GM21619 (cell line): ENCODE measurements around the gene POLR1A.
A peak's percentile ranks its signal among the peaks of the same experiment; 100 is the strongest.

Source experiments
- ATAC-seq: cut with Tn5 transposase; IDR thresholded peaks from one replicate; pipeline ENCODE4 v1.9.1; 2021; ENCODE audit not compliant: unreplicated experiment

The POLR1A gene

DNA sequence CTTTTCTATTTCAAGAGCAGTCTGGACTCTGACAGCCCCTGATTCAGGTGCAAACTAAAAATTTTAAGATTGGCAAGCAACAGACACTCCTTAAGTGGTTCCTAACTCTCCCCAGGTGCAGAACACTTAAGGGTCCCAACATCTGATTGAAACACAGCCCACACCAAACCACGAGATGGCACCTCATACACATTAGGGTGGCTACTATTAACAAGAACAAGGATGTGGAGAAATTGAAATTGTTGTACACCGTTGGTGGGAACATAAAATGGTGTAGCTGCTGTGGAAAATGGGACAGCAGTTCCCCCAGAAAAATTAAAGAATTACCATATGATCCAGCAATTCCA is 82.3 kb downstream of the POLR1A start:
- ATAC-seq, result peak; percentile 20

DNA sequence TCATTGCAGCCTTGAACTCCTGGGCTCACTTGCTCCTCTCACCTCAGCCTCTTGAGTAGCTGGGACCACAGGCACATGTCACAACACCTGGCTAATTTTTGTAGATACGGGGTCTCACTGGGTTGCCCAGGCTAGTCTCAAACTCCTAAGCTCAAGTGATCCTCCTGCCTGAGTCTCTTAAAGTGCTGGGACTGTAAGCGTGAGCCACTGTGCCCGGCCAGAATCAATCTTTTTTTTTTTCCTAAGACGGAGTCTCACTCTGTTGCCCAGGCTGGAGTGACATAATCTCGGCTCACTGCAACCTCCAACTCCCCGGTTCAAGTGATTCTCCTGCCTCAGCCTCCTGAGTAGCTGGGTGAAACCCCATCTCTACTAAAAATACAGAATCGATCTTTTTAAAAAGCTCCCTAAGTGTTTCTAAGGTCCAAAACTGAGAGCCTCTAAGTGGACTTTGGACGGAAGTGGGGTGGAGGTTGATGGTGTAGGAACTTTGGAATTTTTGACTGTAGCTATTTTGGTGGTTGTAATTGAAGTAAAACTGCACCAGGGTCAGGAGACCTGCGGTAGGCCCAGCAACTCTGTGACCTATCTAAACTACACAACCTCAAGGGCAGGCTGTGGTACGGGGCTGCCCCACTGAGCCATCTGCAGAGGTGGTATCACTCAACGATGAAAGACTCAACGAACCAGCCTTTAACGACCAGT is 82.9 kb downstream of the POLR1A start:
- peak; percentile 63 for ATAC-seq

DNA sequence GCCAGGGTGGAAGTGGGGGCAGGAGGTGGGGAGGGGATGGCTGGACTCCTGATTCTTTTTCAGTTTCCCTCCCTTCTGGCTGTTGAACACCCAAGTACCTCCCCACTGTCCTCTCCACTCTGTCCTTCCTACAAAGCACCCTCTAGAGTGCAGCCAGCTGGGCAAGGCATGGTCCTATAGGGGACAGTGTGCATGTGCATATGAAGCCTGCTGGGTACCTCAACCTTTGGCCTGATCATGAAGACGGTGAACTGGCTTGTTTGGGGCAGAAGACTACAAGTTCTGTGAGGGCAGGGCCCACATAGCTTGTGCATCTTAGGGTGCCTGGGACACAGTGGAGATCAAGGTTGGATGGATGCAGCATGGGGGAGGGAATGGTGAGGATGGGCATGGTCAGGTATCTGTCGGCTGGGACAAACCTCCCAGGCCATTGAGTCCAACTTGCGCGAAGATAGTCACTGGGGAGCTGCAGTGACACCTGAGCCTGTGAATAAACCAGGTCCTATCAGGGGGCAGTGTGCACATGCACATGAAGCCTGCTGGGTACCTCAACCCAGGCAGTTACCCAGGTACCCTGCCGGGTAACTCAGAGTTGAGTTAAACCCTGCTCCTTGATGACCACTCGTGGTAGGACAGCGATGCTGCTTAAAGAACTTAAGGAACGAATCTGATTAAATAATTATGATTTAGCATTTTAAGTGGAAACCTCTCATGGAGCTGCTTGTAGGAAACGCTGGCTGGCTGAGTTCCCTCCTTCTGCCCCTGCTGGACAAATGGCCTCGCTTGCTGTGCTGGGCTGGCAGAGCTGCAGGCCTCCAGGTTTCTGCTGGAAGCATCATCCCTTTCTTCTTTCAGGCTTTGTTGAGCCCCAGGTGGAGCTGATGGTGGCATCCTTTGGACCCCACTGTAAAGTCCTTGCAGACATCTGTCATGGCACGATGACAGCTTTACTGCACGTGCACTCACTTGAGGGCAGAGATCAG is 84.0 kb downstream of the POLR1A start:
- ATAC-seq, result no peak

DNA sequence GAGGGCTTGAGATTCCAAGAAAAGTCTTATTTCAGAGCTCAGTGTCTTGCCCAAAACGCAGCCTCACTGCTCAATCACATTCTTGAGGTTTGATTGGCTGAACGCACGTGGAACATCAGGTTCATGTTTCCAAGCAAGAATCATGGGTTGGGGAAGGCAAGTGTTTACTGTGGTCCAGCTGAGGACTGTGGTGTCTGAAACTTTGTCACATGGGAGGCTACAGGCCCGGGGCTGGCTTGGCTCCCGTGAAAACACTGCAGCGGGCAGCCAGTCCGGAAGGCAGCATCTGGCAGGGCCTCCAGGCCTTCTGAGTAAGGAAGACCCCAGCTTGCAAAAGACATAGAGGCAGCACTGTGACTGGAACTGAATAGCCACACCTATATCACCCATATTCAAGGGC is 84.7 kb downstream of the POLR1A start:
- no peak for ATAC-seq

DNA sequence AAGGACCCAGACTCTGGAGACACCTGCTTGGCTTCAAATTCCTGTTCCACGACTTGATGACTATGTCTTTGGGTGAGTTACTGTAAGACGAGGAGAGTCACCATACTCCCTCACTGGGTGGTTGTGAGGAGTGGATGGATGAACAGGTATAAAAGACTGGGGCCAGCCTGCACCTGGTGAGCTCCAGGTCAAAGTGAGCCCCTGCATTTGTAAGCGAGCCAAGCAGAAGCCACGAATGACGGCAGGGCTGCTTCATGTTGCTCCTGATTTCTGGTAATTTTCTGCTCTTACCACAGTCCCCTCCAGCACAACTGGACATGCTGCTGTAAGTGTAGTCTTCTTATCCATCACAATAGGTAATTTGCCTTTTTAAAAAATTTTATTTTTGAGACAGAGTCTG is 86.6 kb downstream of the POLR1A start:
- no peak for ATAC-seq

DNA sequence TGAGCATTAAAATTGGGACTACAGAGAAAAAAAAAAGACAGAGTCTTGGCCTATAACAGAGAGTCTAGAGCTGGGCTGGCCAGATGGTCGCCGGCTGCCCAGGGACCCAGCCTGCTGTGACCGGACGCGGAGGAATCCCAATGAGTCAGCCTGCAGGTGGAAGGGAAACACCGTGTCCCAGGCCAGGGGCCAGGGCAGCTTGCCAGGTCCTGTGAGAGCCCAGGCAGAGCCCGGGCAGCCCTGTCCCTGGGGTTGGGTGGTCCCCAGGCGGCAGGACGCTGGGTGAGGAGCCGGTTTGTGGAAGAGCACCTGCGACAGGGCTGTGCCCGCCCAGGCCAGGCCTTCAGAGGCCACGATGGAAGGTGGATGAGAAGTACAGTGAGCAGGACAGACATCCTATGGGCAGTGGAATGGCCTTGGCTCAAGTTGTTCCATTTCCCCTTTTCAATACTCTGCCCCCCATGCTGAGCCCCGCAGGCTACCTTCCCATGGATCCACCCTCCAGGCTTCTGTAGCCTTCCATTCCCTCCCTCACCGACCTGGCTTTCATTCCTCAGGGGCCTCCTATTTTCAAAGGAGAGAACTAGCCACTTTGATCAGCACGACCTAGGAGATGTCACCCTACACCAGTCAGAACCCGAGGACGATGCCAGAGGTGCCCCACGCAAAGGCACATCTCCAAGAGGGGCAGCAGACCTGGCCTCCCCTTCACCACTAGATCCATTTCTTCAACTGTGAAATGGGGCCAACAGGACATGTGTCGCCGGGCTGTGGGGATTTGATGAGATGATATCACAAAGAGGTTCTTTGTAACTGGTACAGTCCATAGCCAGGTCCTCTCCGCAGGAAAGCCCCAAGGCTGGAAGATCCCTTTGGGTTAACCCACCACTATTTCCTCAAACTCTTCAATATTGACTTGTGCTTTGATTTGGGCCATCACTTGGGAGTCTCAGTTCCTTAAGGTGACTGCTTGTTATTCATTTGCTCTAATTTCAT is 87.5 kb downstream of the POLR1A start:
- no peak for ATAC-seq

DNA sequence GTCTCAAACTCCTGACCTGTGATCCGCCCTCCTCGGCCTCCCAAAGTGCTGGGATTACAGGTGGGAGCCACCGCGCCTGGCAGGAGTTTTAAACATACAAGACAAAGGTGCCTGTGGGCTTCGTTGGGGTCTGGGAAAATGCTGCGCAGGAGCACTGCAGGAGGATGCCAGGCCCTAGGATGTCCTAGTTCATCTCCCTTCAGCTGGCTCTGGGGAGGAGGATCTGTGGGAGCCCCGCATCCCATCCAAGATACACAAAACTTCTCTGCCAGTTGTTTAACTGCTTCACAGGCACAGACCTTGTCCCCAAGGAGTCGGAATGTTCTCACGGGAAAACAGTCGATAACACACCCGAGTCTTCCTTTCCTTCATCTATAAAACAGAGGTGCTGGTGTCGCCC is 89.1 kb downstream of the POLR1A start:
- no peak for ATAC-seq

DNA sequence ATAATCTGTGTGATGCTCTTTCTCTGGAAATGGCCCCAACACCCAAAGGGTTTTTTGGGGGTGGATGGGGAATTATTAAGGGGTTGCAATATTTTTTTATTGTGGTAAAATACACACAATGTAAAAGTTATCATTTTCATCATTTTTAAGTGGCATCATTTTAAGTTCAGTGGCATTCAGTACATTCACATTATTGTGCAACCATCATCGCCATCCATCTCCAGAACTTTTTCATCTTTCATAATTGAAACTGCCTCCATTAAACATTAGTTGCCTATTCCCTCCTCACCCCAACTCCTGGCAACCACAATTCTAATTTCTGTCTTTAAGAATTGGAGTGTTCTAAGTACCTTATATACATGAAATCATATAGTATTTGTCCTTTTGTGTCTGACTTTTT is 90.0 kb downstream of the POLR1A start:
- no peak for ATAC-seq

DNA sequence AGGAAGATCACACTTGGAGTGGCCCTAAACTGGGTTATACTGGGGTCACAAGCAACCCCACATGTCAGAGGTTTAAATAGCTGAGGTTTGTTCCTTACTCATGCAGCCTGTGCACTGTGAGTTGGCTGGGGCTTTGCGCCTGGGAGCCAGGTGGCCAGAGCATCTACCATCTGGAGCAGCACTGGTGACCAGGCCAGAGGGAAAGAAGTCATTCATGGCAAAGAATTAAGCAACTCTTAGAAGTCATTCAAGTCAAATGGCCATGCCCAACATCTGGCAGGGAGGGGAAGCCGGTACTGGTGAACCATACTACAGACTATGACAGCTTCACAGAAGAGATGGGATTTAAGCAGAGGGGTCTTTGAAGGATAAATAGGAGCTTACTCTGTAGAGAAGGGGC is 90.7 kb downstream of the POLR1A start:
- ATAC-seq, result no peak

DNA sequence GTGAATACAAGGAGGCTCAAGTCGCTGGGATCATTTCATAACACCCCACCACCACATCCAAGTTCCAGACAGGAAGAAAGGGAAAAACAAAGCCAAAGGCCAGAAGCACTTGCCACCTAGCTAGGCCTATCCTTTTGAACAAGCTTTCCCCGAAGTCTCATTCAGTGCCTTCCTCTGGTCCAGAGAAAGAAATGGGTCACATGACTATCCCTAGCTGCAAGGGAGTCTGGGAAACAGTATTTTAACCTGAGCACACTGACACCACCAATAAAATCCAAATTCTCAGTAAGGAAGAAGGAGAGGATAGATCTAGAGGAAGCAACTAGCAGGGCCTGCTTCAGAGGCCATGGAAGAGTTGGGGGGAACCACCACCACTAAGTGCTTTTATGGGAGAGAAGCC is 91.2 kb downstream of the POLR1A start:
- no peak for ATAC-seq

DNA sequence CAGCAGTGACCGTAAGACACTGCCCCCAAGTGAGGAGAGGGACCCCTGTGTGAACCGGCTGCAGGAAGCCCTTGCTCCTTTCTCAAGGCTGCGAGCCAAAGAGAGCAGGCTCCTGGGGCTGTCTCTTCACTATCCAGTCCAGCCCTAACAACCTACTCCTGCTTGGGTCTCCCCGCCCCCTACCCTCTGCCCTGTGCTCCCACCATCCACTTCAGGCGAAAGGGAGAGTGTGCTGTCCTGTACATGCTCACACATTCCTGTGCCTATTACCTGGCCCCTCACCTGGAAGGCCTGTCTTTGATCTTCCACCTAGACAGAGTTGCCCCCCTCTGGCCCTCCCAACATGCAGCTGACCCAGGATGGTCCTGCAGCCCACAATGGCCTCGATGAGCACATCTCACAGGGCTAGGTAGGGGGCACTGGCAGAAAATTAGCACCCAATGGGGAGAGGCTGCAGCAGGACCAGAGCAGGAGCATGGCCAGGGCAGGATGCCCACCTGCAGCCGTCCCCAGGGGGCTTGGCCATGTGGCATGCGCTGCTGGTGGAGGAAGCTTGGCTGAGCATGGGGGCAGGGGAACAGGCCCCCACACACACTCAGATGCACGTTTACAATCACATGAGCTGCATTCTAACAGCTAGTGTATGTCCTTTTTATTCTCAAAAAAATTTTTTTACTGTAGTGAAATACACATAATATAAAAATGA is 93.5 kb downstream of the POLR1A start:
- no peak for ATAC-seq

DNA sequence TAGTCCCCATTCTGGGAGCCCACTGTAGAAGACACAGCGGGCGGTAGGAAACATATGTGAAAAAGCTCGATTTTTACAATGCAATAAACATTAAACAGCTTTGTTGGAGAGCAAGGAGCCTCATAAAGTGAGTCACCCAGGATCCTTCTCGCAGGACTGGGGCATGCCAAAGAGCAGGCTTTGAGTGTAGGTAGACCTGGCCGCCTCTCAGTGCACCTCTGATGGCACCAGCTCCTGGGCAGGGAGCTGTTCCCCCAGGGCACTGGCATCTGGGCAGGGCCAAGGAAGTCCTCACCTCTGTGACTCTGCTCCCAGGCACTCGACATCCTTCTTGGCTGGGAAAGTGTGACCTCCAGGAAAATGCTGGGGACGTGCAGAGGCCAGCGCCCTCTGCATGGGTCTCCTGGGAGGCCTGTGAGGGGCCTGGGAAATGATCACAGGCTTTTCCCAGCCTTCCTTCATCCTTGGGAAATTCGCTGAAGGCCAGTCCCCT is 94.2 kb downstream of the POLR1A start:
- ATAC-seq, result no peak

DNA sequence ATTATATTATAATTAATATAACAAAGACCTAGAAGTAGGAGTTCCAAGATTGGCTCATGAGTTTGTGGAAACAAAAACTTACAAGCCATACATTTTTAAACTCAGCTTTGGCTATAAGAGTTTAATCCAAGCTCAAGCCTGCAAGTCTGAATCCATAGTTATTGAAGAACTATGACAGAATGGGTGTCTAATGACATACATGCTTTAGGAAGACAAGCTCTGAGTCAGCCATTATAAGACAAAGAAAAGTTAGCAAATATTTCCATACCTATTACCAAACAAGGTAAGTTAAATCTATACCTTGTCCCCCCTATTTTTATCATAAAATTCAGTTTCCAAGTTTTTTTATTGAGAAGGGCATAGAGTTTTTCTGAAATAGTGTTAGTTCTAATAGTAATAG is 95.6 kb downstream of the POLR1A start:
- no peak for ATAC-seq

DNA sequence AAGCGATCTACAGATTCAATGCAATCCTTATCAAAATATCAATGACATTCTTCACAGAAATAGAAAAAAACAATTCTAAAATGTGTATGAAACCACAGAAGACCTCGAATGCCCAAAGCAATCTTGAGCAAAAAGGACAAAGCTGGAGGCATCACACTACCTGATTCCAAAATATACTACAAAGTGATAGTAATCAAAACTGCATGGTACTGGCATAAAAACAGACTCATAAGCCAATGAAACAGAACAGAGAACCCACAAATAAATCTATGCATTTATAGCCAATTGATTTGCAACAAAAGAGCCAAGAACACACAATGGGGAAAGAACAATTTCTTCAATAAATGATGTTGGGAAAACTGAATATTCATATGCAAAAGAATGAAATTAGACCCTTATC is 99.2 kb downstream of the POLR1A start:
- ATAC-seq, result no peak

DNA sequence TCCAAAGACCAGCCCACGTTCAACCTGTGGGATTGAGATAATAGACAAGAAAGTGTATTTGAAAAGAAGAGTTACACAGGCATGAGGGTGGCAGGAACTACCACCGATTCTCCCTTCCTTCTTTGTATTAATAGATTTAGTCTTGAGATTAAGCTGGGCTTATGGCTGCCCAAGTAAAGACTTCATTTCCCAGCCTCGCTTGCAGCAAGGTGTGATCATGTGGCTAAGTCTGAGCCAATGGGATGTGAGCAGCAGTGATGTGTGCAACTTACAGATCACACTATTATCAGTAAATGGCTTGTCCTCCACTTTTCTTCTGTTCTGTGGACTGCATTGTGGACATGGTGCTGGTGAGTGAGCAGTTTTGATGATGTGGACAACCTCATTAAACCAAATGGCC is 101.7 kb downstream of the POLR1A start:
- ATAC-seq, result no peak

DNA sequence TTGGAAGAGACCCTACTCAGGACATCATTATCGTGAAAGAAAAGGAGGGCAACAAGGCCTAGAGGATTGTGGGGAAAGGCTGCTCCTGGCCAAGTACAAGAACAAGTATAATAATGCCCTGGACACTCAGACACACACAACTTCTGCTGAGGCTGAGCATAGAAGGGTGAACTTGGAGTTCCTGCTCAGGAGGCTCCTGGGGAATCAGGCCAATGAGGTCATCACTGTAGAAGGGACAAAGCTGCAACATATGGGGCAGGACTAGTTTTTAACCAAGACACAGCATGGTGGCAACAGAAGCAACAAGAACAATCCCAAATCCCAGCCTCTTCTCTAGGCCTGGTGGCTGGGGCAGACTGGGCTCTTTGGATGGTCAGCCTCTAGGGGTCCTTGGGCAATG is 102.6 kb downstream of the POLR1A start:
- no peak for ATAC-seq

DNA sequence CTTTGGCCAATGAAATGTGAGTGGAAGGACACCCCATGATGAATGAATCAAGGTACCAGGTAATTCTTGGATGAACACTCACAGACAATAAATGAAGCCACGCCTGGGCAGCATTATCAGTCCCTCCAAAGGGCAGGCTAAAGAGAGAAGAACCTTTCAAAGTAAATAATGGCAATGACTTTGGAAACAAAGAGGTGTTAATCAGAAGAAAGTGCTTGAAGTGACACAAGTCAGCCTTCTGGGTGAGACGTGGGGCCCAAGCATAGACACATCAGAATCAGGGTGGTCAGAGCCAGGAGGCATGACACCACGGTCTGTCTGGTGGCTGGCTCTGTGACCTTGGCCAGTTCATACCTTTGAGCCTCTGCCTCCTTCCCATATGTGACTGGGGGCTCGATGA is 103.3 kb downstream of the POLR1A start:
- ATAC-seq, result no peak

DNA sequence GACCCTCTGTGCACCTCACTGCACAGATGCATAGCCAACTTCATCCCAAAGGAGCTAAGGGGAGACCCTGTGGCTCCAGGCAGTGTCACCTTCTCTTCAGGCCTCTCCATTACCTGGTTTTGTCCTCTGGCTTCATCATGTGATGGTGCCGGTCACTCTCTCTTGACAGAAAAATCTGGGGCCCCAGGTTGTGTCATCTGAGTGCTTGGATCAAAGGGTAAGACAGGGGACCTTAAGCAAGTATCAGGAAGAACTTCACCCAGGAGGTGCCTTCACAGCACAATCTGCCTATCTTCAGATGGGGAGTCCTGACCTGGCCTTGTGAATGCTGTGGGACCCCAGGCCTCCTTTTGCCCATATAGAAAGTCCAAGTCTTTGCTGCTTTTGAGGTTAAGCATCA is 104.4 kb downstream of the POLR1A start:
- no peak for ATAC-seq

DNA sequence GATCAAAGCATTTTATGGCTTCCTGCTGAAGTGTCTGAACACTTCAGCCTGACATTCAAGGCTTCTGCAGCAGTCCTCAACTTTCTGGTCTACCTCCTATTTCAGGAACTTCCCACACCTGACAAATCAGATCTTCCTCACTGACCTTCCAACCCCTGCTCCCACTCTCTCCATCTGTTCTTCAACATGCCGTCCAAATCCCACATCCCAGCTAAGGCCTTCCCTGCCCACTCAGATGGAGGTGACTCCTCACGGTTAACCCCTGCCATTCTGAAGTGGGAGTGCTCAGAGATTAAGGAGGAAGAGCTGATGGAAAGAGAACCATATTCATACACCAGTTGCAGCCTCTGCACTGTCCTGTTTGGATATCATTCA is 104.8 kb downstream of the POLR1A start:
- no peak for ATAC-seq

DNA sequence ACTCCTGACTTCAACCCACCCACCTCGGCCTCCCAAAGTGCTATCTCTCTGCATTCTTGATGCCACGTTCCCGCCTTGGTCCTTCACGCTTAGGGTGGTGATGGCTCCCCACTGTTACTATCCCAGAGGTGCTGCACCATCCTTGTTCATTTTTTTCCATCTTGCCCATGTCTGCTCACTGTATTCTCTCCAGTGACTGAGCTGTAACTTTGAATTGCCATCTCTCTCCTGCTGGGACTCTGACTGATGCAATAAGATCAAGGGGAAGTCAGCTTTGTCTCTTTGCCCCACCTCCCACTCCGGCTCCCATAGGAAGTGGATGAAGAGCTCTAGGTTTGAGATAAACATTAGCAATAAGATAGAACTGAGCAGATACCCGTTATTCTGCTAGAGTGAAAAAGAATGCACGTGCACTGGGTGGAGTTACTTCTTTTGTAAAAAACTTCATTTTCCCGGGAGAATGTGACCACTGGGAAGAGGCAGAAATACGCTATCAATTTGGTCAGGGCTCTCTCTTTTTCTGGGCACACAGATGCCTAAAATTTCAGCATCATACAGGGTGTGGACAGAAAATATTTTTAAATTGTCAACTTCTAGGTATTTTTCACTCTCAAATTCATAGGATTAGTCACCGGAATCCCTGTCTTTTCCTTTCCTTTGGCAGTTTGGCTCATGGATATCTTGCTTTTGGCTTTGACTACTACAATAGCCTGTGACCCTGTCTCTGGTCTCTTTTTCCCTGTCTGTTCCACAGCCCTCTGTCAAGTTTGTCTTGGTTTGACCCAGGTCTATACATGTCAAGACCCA is 105.4 kb downstream of the POLR1A start:
- no peak for ATAC-seq
